ENCODE data around the gene IFT122.

The IFT122 gene

GRCh38 chr3:129442486-129442885, 2.5 kb downstream of the IFT122 start:
- no peak for DNase-seq

DNA sequence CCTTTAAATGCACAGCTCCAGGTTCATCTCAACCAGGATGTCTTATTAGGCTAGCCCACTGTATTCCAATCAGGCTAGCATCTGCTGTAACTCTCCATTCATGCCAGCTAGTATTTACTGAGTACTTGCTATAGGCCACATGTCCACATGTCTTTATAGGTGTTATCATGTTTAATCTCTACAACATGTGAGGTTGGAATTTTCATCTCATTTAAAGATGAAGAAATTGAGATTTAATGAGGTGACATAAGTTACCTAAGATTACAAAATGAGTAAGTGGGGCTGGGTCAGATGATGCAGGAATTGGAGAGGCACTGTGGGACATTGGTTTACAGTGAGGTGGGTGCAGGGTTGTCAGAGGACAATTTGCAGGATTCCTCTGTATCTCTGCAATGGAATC, 2.9 kb downstream of the IFT122 start:
- DNase-seq = no peak

DNA sequence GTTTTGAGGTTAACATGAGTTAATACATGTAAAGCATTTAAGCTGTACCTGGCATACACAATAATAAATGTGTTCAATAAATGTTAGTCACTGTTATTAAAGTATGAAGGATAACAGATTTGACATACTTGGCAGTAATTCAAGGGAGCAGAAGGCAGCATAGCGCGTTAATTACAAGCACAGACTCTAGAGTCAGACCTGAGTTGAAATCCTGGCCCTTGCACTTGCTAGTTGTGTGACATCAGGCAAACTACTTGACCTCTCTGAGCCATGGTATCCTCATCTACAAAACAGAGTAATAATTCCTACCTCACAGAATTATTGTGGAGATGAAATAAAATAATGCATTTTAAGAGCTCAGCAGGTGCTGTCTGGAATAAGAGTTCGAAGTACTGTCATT, 5.4 kb downstream of the IFT122 start:
- no peak for DNase-seq

DNA sequence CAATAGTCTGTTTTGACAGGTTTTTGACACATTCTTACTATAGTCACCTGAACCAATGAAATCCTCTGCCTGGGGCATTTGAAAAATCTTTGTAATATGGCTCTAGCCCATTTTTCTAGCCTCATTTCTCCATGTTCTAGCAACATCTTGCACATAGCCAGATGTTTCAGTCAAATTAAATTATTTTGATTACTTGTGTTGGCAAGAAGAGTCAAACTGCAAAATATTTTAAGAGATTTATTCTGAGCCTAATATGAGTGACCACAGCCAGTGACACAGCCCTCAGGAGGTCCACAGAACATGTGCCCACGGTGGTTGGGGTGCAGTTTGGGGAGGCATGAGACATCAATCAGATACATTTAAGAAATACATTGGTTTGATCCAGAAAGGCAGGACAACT, 6.9 kb downstream of the IFT122 start:
- DNase-seq = no peak

DNA sequence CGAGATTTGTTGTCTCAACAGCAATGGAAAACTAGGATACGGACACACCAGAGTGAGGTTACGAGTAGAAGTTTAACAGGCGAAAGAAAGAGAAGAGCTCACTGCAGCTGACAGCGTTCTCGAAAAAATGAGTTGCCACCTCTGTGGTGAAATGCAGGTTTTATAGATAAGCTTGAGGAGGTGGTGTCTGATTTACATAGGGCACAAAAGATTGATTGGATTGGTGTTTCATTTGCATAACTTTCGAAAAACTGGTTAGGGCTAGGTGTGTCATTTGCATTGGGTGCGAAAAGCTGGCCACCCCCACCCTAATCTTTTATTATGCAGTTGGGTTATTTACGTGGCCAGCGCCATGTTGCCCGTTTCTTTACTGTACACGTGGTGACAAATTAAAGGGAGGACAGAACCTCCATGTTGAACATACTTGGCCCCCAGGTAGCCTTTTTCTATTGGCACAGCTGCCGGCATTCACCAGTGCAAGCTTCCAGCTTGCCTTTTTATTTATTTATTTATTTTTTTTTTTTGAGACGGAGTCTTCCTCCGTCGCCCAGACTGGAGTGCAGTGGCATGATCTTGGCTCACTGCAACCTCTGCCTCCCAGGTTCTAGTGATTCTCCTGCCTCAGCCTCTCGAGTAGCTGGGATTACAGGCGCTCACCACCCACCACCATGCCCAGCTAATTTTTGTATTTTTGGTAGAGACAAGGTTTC, 8.3 kb downstream of the IFT122 start:
- DNase-seq = no peak

GRCh38 chr3:129449279-129450115, 9.5 kb downstream of the IFT122 start:
- no peak for DNase-seq

DNA sequence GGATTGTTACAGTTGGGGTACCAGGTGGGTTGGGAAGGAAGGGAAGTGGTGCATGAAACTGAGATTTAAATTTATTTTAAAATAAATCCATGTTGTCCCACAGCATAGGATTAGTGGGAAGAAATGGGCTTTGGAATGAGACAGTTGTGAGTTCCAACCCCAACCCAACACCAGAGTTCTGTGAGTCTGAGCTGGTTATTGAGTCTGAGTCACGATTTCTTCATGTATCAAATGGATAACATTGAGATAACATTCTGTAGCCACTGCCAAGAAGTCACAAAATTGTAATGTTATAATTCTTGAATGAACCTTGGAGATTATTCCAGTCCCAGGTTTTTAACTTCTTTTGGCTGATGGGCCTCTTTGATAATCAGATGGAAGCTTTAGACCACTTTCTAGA, 13.7 kb downstream of the IFT122 start:
- DNase-seq = no peak

- DNase-seq = no peak
These were observed 20.1 kb downstream of the IFT122 start for GRCh38 chr3:129460155-129460554.

GRCh38 chr3:129460572-129460971, 20.5 kb downstream of the IFT122 start:
- DNase-seq = no peak

DNA sequence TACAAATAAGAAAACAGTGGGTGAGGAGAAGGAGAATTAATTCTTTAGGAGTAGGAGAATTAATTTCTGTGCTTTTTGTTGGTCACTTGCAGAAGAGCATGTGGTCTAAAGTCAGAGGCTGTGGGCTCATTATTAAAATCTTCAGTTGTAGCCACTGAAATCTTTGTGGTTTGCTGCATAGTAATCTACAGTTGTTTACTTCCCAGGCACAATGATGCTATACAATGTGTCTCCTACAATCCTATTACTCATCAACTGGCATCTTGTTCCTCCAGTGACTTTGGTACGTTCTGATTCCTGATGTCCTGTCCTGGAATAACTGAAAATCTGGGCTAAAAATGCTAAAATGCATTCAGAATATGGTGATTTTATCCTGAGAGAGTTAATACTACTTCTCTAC, 21.0 kb downstream of the IFT122 start:
- DNase-seq = no peak

GRCh38 chr3:129461461-129462146, 21.6 kb downstream of the IFT122 start:
- no peak for DNase-seq

GRCh38 chr3:129462361-129462968, 22.4 kb downstream of the IFT122 start:
- no peak for DNase-seq

- DNase-seq = no peak
These were observed 23.1 kb downstream of the IFT122 start for GRCh38 chr3:129463094-129463493.

DNA sequence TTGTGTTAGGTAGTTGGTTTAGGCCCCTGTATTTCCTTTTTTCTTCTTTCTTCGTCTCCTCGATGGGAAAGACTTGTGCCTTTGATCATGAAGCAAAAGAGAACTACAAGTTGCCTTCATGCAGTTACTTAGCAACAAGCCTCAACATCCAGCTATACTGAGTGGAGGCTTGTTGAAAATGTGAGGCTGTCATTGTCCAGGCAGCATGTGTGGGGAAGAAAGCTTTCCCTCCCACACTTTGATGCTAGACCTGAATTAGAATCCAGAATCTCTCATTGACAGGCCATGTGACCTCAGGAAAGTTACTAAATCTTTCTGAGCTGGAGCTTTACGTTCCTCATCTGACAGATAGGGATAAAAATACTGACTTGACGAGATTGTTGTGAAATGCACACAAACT, 23.7 kb downstream of the IFT122 start:
- DNase-seq = no peak

DNA sequence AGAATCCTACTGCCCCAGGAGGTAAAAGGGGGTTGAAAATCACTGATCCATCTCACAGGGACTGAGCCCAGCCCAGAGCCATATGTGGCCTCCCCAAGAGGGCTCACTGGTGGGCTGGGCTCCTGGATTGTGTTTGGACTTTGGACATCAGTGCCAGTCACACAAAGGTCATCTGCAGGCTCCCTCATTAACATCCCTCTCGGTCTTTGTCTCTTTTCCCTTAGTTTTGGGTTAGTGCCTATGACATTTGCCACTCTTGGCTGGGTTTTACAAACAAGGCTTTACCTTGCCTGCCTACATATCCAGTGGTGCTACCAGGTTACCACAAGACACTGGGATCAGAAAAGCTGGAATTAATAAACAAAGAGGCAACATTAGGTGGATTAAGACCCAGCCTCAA, 27.9 kb downstream of the IFT122 start:
- DNase-seq = no peak

DNA sequence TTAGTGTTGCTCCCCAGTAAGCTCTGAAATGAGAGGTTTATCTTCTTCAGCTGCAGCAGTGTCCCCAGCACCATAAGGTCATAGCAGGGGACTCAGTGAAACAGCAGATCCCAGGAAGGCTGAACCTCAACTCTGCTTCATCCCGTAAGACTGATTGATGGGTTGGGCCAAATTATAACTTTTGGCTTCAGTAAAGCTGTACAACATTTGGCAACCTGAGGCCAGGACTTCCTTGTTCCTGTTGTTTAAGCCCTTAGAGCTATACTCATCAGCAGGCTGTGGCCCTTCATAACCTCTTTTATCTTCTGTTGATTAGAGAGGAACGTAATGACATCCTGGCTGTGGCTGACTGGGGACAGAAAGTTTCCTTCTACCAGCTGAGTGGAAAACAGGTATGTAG, 29.0 kb downstream of the IFT122 start:
- DNase-seq = no peak

DNA sequence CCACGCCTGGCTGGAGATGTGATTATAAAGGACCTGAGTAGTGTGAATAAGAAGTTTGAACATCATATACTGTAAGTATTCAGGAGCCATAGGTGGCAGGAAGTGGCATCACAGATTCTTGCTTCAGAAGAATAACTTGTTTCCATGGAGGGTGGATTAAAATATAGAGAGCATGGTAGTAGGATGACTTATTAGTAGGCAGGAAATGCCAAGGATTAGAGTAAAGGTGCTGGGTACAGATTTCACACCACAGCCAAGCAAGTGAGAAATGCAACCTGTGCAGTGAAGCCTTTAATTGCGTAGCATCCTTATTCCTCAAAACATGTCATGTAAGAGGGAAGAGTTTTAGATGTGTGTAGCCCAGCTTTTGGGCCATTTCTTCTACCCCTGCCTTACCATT, 30.8 kb downstream of the IFT122 start:
- no peak for DNase-seq

DNA sequence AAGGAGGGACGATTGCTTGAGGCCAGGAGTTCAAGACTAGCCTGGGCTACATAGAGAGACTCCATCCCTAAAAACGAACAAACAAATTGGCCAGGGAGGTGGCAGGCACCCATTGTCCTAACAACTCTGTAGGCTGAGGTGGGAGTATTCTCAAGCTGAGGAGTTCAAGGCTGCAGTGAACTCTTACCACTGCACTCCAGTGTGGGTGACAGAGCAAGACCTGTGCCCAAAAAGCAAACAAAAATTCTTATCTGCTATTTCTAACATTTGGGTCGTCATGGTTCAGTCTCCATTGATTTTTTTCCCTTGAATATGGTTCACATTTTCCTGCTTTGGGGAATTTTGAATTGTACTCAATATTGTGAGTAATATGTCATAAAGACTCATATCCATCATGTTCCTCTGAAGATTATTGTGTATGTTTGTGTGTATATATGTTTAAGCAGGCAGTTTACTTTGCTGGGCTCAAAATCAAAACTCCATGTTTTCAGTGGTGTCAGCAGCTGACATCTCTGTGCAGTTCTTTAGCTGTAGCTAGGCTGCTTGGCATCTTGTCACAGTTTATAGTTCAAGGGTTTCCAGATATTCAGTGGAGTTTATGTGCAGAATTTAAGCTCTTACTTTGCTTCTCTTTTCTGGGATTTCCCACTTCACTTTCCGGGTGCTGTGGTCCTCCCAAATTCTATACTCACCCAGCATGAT, 33.2 kb downstream of the IFT122 start:
- DNase-seq = no peak

GRCh38 chr3:129473769-129474152, 33.7 kb downstream of the IFT122 start:
- DNase-seq = no peak

GRCh38 chr3:129474984-129475804, 35.2 kb downstream of the IFT122 start:
- no peak for DNase-seq

DNA sequence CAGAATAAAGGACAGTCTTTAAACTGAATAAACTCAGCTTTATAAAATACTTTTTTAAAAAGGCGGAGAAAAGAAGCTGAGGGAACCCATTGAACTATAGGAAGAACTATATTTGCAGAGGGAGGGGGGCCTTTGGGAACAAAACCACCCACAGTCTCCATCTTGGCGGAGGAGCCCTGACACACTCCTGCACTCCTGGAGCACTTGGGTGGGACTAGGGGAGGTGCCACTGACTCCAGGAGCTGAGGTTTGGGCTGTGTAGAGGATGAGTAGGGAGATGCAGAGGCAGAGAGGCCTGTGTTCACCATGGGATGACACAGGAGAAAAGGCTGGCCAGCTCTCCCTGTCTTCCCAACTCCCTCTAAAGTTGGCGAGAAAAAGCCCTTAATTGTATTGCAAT, 35.8 kb downstream of the IFT122 start:
- DNase-seq = no peak

DNA sequence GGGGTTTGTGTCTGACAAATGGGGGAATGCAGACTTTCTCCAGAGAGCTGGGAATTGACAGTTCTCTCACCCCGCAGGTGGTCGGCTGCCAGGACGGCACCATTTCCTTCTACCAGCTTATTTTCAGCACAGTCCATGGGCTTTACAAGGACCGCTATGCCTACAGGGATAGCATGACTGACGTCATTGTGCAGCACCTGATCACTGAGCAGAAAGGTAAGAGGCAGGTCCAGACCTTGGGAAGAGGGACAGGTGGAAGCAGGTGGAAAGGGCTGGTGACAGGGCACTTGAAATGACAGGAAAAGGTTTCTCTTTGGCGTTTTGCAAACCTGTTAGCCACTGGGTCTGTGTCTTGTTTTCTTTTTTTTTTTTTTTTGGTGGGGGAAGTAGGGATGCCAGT, 36.6 kb downstream of the IFT122 start:
- no peak for DNase-seq
